Activated CD4-positive, alpha-beta T cell treated with anti-CD3 and anti-CD28 coated beads, Interleukin-10, Interleukin-2, amounts not matched to agents 100 ng/mL and 50 ng/mL, durations not matched to agents 16 hours and 8 hours (primary cell): Measurements from ENCODE around the gene CNPY1.

Experiments used
- DNase-seq: peaks from one replicate; pipeline ENCODE4 v3.0.0-alpha.2; 2020

Gene CNPY1

DNA sequence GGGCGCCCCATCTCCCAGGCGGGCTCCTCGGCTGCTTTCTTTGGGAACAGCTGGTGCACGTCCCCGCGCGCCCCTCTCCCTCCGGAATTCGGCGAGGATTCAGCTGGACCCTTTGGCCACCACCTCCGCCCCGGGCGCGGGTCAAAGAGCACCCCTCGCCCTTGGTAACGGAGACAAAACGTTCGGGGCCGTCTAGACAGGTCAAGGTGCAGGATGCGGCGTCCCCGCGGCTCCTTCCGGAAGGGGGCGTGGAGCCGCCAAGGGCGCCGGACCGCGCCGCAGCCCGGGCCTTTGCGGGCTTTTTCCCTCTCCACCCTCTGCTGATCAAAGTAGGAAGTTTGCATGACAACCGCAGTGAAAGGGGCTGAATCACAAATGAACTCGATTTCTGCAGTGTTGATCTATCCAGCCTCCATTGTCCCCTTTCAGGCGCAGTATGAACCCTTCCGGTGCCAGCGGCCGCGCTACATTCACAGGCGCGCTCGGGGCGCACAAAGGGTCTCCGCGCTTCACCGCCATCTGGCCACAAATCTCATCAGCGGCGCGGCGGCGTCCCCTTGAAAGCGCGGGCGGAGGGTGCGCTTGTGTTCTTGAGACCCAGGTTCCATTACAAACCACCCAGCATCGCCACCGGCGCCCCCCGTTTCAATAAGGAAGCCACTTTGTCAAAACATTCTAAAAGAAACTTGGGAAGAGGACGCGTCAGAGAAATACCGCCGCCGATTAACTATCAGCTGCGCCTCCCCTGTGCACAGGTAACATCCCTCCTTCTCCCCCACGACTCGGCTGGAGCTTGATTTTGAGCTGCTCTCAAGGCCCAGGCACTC, 36.4 kb downstream of the CNPY1 start:
- no peak for DNase-seq

DNA sequence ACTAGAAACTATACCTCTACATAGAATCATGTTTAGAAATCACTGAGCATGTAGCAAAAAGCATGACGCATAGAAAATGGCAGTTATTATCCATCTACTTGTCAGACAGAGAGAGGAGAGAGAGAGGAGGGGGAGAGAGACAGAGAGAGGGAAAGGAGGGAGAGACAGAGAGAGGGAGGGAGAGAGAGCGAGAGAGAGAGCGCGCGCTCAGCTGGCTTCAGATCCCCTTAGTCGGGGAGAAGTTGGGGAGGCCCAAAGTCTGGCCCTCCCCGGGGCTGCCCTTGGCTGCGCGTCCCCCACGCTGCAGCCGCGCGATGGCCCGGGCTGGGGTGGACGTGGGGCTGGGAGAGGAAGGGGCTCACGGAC, 37.0 kb downstream of the CNPY1 start:
- no peak for DNase-seq

DNA sequence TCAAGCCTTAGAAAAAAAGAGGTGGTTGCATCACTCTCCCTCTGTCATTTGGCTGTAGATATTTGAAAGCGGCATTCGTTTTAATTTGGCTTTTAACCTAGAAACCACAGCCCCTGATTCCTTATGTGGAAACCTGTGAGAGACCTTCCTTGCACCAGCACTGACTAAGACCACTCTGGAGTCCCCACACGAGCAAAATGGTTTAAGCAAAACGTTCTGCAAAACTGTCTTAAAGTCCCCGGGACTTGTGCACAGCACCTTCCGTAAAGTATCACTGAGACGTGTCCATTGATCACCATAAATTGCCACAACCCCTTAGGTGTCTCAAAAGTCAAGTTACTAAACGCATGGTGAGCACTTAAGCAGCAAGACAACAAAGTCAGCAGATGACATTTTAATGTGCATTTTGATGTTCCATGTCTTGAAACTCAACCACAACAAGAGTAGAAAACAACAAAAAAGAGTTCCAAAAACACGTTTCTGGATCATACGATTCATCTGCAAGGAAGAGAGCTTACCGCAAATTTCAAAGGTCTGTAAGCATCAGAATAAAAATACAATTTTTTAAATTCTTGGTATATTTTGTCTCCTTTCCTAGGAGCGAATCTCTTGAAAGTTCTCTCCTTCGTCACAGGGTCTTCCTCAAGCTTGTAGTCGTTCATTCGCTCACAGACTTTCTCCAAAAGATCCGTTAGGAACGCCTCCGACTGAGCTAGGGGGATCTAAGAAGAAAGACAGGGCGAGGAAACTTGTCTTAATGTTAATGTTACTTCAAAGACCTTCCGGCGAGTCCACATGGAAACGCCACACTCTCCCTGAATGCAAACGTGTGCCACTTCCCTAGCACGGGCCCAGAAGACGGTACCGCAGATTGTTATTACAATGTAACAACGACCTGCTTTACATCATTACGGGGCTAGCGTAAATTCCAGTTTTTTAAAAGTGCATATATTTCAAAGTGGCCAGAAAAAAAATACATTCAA, 37.7 kb downstream of the CNPY1 start:
- DNase-seq = no peak

- DNase-seq = no peak
Observed at GRCh38 chr7:155507576-155507975, 38.8 kb downstream of the CNPY1 start.

DNA sequence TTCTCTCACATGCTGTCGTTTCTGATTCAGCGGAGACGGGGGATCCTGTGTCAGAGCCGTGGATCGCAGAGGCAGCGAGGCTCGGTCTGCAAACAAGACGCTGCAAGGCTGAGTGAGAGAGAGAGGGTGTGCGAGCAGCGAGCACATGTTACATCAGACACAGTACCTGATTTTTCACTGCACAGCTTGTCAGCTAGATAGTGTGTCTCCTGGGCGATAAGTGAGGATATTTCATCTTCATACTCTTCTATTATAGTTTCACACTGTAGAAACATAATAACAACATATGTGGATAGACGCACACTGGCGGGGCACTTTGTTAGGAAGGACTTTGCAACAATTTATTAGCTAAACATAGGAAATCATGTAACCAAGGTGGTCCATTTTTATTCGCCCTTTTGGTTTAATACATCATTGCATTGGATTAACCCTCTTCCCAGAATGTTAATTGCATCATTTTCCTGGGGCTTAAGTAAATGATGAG, 39.5 kb downstream of the CNPY1 start:
- peak; percentile 28 for DNase-seq

DNA sequence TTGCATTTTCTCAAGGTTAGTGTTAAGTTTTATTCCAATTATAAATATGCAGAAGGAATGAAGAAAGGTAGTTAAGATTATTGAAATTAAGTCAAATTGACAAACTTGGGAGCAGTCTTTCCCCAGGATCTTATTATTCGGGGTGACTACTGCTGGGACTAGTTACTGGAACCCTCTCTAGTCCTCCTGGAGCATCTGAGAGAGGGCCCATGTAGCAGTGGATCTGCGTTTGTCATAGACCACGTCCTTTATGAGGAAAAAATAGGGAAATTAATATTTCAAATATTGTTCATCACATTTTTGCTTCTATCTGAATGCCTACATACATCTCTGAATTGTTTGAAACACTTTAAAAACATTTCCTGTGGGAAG, 41.0 kb downstream of the CNPY1 start:
- DNase-seq = no peak

DNA sequence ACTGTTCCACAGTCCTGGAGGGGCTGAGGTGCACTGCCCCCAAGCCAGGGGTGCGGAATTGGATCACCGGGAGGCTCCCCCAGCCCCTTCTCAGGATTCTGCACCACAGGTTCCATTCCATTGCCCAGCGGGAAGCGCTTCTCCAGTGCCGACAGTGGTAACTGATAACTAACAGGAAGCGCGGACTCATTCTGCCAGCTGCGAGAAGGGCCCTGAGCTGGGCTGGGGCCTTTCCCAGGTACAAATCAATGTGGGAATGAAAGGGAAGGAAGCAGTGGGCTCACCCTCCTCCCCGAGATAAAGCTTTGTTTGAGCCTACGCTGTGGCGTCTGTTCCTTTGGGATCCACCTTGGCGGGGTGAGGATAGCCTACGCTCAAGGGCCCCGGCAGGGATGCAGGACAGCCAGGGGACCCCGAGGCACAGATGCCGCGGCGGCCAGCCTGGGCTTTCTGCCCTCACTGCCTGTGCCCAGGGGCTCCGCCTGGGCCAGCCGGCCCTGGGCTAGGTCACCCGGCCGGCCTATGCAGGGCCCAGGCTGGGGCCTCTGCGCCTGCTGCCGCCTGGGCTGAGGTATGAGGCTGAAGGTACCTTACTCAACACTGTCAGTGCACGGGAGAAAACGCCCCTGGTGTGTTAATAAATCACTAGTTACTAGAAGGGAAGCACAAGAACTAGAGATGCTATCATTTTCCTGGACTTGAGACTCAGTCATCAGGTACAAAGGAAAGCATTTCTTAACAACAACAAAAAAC, 49.0 kb downstream of the CNPY1 start:
- DNase-seq = no peak

DNA sequence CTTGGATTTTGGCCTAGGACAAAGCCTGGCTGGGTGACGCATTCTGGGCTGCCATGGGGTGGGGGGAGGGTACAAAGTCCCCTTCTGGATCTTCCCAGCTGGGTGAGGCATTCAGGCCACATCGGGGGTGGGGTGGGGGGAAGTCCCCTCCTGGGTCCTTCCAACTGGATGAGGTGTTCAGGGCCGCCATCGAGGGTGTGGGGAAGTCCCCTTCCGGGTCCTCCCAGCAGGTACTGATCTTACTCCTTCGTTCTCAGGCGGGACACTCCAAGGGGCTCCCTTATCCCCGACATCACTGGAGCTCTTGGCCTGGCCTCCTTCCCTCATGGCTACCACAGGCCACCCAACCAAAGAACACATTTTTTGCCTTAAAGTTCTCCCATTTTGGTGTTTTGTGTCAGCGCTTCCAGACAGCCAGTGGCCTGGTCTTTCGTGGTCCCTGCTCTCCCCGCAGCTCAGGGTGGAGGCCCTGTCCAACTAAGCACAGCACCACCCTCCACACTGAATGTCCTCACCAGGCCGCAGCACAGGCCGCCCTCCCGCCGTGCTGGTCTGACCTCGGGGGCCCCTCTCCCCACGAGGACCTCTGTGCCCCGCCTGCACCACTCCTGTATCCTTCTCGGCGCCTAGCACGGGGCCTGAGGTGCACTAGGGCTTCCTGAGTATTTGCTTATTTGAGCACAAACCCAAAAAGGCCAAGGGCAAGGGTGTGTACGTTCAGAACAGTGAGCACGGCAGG, 49.9 kb downstream of the CNPY1 start:
- DNase-seq = no peak

- DNase-seq = no peak
Observed at GRCh38 chr7:155495440-155496248, 50.7 kb downstream of the CNPY1 start.

DNA sequence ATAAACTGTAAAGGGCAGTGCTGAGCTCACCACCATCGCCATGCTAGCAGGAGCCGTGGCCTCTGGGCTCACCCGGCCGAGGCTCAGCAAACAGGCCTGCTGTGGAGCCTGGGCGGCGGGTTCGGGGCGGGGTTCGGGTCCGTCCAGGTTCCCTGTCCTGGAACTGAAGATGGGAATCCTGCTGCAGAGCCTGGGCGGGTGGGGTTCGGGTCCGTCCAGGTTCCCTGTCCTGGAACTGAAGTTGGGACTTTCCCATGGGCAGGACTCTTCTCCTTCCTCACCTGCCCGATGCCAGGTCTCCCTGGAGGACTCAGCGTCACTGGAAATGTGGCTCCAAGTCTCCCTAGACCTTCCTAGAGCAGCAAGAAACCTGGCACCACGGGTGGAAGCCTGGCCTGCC, 51.8 kb downstream of the CNPY1 start:
- DNase-seq = no peak

DNA sequence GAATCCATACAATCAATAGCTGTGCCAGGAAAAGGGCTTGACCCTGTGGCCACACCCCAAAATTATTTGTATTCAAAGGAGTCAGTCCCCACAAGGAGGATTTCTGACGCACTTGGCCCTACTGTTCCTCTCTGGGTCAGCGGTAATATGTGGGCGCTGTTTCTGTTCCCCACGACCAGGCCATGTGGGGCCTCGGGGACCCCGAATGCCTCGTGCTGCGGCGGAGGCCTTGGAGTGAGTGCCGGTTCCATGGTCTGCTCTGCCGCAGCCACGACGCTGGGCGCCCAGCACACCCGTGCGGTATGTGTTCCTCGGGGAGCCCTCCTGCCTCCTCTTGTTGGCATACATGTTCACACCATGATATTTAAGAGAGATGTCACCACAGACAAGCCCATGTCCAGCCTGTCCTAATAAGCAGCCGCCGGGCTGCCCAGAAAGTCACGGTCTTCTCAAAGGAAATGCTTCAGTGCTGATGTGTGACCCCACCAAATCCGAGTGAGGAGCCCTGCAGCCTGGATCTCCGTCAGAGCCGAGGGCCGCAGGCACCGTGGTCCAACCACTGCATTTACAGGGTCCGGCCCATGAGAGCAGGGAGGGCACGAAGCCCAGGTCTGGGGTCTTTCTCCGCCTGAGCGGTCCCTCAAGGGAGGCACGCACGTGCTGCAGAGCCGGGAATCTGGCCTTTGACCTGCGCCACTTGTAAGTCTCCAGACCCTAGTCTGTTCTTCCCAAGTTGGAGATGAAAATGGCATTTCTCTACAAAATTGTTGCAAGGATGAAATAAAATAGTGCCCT, 52.4 kb downstream of the CNPY1 start:
- no peak for DNase-seq

DNA sequence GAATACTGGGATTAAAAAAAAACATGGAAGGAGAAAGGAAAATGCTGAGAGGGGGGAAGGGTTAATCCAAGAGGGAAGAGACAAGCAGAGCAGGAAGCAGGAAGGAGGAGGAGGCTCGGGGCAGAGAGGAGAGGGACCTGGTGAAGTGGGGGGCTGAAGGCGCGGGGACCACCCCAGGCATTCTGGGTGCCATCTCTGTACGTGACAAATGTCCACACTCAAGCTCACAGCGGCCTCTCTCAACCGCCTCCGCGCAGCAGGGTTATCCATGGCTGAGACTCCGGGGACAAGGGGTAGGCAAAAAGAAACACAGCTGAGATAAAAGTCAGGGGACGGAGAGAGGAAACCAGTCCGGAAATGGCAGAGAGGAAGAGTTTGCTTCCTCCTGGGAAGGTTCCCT, 54.5 kb downstream of the CNPY1 start:
- no peak for DNase-seq

GRCh38 chr7:155490697-155491628, 55.4 kb downstream of the CNPY1 start:
- DNase-seq = peak; percentile 51

DNA sequence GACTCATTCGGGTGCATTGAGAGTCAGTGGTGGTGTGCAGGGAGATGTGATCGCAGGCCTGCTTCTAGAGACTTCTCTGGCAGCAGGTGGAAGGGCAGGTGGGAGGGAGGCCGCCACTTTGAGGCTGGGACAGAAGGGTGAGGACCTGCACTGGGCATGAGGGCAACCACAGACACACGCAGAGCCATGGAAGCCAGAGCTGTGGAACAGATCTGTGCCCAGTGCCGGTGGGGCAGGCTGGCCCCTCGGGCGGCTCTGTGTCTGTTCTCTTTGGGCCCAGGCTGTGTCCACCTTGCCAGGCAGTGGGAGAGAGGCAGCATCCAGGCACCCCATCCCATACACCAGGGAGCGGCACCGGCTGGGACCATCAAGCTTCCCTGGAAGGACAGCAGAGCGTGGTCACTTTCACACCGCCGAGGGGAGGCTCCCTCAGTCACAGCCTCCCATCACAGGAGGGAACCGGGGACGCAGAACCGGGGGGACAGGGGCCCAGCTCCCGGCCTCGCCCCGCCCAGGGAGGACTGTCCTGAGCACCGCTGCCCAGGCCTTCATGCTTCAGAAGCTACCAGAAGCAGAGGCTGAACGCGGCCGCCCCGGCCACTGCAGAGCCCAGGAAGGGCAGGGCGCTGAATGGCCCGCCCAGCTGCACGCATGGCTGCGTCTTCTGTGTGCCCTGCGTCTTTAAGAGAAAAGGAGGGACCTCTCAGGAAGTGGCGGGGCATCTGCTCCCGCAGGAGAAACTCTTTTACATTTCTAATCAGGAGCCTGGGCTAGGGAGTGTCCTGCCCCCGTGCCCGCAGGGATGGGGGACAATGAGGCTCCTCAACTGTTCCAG, 56.3 kb downstream of the CNPY1 start:
- DNase-seq = no peak

DNA sequence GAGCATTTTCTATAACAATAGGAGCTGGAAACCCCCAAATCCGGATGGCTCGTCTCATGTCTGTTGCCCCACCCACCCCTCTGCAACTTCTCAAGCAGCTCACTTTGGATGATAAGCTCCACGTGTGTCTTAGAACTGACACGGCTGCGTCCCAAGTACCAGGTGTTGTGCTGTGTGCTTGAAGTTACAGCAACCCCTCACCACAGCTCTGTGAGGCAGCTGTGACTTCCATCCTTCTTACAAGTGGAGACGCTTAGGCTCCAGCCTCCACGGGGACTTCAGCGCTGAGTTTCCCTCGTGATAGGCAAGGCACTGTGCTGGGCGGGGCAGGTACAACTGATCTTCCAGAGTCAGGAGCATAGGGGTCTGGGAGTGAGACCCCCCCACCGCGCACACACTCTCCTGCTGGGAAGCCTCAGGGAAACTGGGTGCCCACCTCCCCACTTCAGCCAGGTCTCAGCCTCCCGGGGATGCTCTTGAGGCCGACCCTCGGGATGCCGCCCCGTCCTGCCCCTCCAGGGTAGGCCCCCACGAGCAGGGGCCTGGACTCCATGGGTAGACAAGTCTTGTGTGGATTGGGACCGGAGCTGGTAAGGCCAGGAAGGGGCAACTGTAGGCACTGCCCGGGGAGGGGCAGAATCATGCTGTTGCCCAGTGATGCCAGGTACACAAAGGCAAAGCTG, 57.1 kb downstream of the CNPY1 start:
- no peak for DNase-seq

DNA sequence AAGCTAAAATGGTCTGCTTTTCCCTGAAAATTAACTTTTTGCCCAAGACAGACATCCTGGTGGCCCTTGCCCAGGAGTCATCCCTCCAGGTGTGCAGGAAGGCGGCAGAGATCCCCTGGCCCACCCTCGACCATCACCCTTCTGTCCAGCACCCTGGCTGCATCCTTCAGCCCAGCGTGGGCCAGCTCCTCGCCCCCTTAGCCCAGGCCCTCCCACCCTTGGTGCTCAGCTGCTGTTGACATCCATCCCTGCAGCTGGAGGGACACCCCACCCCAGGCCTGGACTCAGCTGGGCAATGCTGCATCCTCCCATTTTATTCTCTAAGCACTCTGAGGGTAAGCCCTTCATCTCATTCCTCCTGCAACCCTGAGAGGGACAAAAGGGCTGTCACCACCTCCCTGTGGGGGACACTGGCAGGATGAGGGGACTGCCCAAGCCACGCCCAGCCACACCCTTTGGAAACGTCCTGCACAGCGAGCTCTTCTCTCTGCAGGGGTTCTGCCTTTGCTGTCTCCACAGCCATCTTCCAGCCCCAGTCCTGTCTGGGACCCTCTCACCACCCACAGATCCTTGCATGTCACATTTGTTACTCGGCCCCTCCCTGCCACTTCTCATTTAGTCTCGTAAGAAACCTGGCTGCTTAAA, 57.8 kb downstream of the CNPY1 start:
- no peak for DNase-seq
